IMR-90 (cell line): Measurements from ENCODE around the gene DCHS1. TPM values are rescaled to one million over a fixed set of nuclear protein-coding genes. Genes with fewer than 3 reads are reported as not detected.

Experiments used
- ATAC-seq: fragments of 200-7000 bp; cut with Tn5 transposase; 2 replicates; pipeline ENCODE4 v1.9.1; 2020; ENCODE audit warnings: low read depth, mild to moderate bottlenecking, moderate library complexity
- BruUV-seq: library from RNA; stranded (reverse); fragments of 400-500 nt; replicated peaks from 2 replicates; lab custom pipeline; 2021; lab: Mats Ljungman, UMichigan
- CTCF ChIA-PET: fragments of 300-600 bp; formaldehyde crosslinking; extraction: SDS; loops from one replicate; lab custom pipeline; 2021; ENCODE audit warnings: antibody characterized with exemption; lab: Yijun Ruan, JAX
- POLR2A ChIA-PET: fragments of 300-600 bp; sonication (Branson Sonifier 250); formaldehyde crosslinking; loops from one replicate; lab custom pipeline; 2022; ENCODE audit warnings: antibody characterized with exemption; ENCODE audit not compliant: unreplicated experiment; lab: Charles Lee
- DNase-seq: peaks from one replicate; pipeline ENCODE4 v3.0.0; 2013
- H2AFZ ChIP-seq: replicated peaks from 2 replicates; pipeline ENCODE3; 2013; ENCODE audit warnings: low read length, mild to moderate bottlenecking; ENCODE audit not compliant: poor library complexity
- H2AK5ac ChIP-seq: 2 replicates; pipeline ENCODE4 v1.6.1; 2013; ENCODE audit warnings: low read depth, low read length, inconsistent platforms
- H2AK9ac ChIP-seq: replicated peaks from 2 replicates; pipeline ENCODE3; 2013; ENCODE audit warnings: mild to moderate bottlenecking, low read depth, low read length, moderate library complexity; ENCODE audit not compliant: poor library complexity
- H2BK120ac ChIP-seq: 2 replicates; pipeline ENCODE4 v1.6.1; 2013; ENCODE audit warnings: low read depth, low read length, inconsistent platforms
- H2BK15ac ChIP-seq: 3 replicates; pipeline ENCODE4 v1.6.1; 2013; ENCODE audit warnings: low read depth, low read length, inconsistent platforms
- H2BK20ac ChIP-seq: 2 replicates; pipeline ENCODE4 v1.6.1; 2013; ENCODE audit warnings: low read depth, mild to moderate bottlenecking, inconsistent platforms, low read length, moderate library complexity
- H2BK5ac ChIP-seq: 2 replicates; pipeline ENCODE4 v1.6.1; 2013; ENCODE audit warnings: mild to moderate bottlenecking, low read depth, low read length, inconsistent platforms; ENCODE audit not compliant: poor library complexity, severe bottlenecking
- H3K14ac ChIP-seq: replicated peaks from 2 replicates; pipeline ENCODE4 v1.6.1; 2013; ENCODE audit warnings: low read depth, low read length, inconsistent platforms
- H3K18ac ChIP-seq: 2 replicates; pipeline ENCODE4 v1.6.1; 2013; ENCODE audit warnings: low read depth, low read length, control low read depth
- H3K23ac ChIP-seq: 2 replicates; pipeline ENCODE4 v1.6.1; 2013; ENCODE audit warnings: low read depth, low read length, inconsistent platforms
- H3K27ac ChIP-seq: 2 replicates; pipeline ENCODE4 v1.5.1; 2013; ENCODE audit warnings: mild to moderate bottlenecking, control low read depth, low read length; ENCODE audit not compliant: insufficient read depth
- H3K27me3 ChIP-seq: 2 replicates; pipeline ENCODE4 v1.6.1; 2013; ENCODE audit warnings: low read length; ENCODE audit not compliant: control insufficient read depth, insufficient read depth
- H3K36me3 ChIP-seq: 2 replicates; pipeline ENCODE4 v1.6.1; 2013; ENCODE audit warnings: low read length, mixed read lengths; ENCODE audit not compliant: control insufficient read depth, insufficient read depth
- H3K4ac ChIP-seq: 2 replicates; pipeline ENCODE4 v1.6.1; 2013; ENCODE audit warnings: low read depth, low read length, inconsistent platforms
- H3K4me1 ChIP-seq: 2 replicates; pipeline ENCODE4 v1.6.1; 2013; ENCODE audit warnings: low read length, mixed read lengths; ENCODE audit not compliant: control insufficient read depth, insufficient read depth
- H3K4me2 ChIP-seq: 2 replicates; pipeline ENCODE4 v1.6.1; 2013; ENCODE audit warnings: low read depth, mild to moderate bottlenecking, control low read depth, low read length, moderate library complexity
- H3K4me3 ChIP-seq: 2 replicates; pipeline ENCODE4 v1.5.1; 2013; ENCODE audit warnings: low read depth, mild to moderate bottlenecking, control low read depth, low read length, moderate library complexity; ENCODE audit not compliant: insufficient read depth
- H3K56ac ChIP-seq: 2 replicates; pipeline ENCODE4 v1.6.1; 2013; ENCODE audit warnings: low read length, inconsistent platforms; ENCODE audit not compliant: insufficient read depth; ENCODE audit errors: extremely low read depth
- H3K79me1 ChIP-seq, 2 experiments: 2 replicates each; pipeline ENCODE4 v1.6.1; 2013; ENCODE audit warnings: low read length in 2 of 2, inconsistent platforms in 1 of 2, low read depth in 1 of 2
- H3K9ac ChIP-seq: 2 replicates; pipeline ENCODE4 v1.6.1; 2013; ENCODE audit warnings: low read depth, low read length, control low read depth
- H3K9me1 ChIP-seq: 2 replicates; pipeline ENCODE4 v1.6.1; 2013; ENCODE audit warnings: low read length, inconsistent platforms; ENCODE audit not compliant: insufficient read depth
- H3K9me3 ChIP-seq: 2 replicates; pipeline ENCODE4 v1.6.1; 2013; ENCODE audit warnings: low read length; ENCODE audit not compliant: control insufficient read depth, insufficient read depth
- H4K20me1 ChIP-seq: 2 replicates; pipeline ENCODE4 v1.6.1; 2013; ENCODE audit warnings: low read length, inconsistent platforms; ENCODE audit not compliant: insufficient read depth
- H4K5ac ChIP-seq: 2 replicates; pipeline ENCODE4 v1.6.1; 2013; ENCODE audit warnings: mild to moderate bottlenecking, low read depth, low read length, control low read depth
- H4K8ac ChIP-seq, 2 experiments: 2 replicates each; pipeline ENCODE4 v1.6.1; 2013; ENCODE audit warnings: low read depth in 2 of 2, low read length in 2 of 2, control low read depth in 1 of 2, inconsistent platforms in 1 of 2
- H4K91ac ChIP-seq: 2 replicates; pipeline ENCODE4 v1.6.1; 2013; ENCODE audit warnings: low read depth, low read length, inconsistent platforms; ENCODE audit not compliant: insufficient read depth
- BHLHE40 ChIP-seq: fragments of 150-350 bp; IDR thresholded peaks from 2 replicates; pipeline ENCODE4 v1.6.1; 2016; ENCODE audit warnings: mild to moderate bottlenecking, low read depth, low read length
- CHD1 ChIP-seq: IDR thresholded peaks from 2 replicates; pipeline ENCODE4 v1.6.1; 2012; ENCODE audit warnings: low read depth, low read length, improper control_type of control experiment
- CTCF ChIP-seq: conservative IDR thresholded peaks from 2 replicates; pipeline ENCODE4 v1.5.1; 2012; ENCODE audit warnings: mild to moderate bottlenecking, low read depth, low read length, improper control_type of control experiment
- ELK1 ChIP-seq: fragments of 150-350 bp; IDR thresholded peaks from 2 replicates; pipeline ENCODE4 v1.6.1; 2016; ENCODE audit warnings: low read depth, mild to moderate bottlenecking, low read length, moderate library complexity, borderline replicate concordance
- MAFK ChIP-seq: IDR thresholded peaks from 2 replicates; pipeline ENCODE4 v1.6.1; 2012; ENCODE audit warnings: low read depth, low read length, improper control_type of control experiment
- MXI1 ChIP-seq: IDR thresholded peaks from 2 replicates; pipeline ENCODE4 v1.6.1; 2012; ENCODE audit warnings: low read depth, mild to moderate bottlenecking, low read length, moderate library complexity, borderline replicate concordance
- NFE2L2 ChIP-seq: fragments of 150-350 bp; IDR thresholded peaks from 2 replicates; pipeline ENCODE4 v1.6.1; 2016; ENCODE audit warnings: low read depth, mild to moderate bottlenecking, low read length
- POLR2A ChIP-seq: IDR thresholded peaks from 2 replicates; pipeline ENCODE4 v1.6.1; 2012; ENCODE audit warnings: mild to moderate bottlenecking, low read depth, low read length
- RAD21 ChIP-seq: IDR thresholded peaks from 2 replicates; pipeline ENCODE4 v1.6.1; 2012; ENCODE audit warnings: low read length, improper control_type of control experiment
- RCOR1 ChIP-seq: IDR thresholded peaks from 2 replicates; pipeline ENCODE4 v1.6.1; 2012; ENCODE audit warnings: mild to moderate bottlenecking, low read length, improper control_type of control experiment; ENCODE audit not compliant: insufficient replicate concordance
- RFX5 ChIP-seq: IDR thresholded peaks from 2 replicates; pipeline ENCODE4 v1.8.0; 2012; ENCODE audit warnings: low read depth, mild to moderate bottlenecking, low read length, moderate library complexity
- SMC3 ChIP-seq: fragments of 150-350 bp; IDR thresholded peaks from 2 replicates; pipeline ENCODE4 v1.6.1; 2016; ENCODE audit warnings: low read depth, mild to moderate bottlenecking, antibody characterized with exemption, low read length, moderate library complexity
- USF2 ChIP-seq: fragments of 150-350 bp; IDR thresholded peaks from 2 replicates; pipeline ENCODE4 v1.6.1; 2017; ENCODE audit warnings: mild to moderate bottlenecking, antibody characterized with exemption, low read length, low read depth
- WGBS, 2 experiments: methylation state at CpG; one replicate each; pipeline versions ENCODE4 v1.1.5 to v1.1.7; 2013; ENCODE audit warnings: missing lambda C conversion rate in 2 of 2; ENCODE audit not compliant: insufficient read length in 1 of 2; ENCODE audit errors: extremely low coverage in 2 of 2; 5-methylcytosine and 5-hydroxymethylcytosine counted together
- dilution Hi-C: fragments of 300-500 bp; cut with HindIII; formaldehyde crosslinking; loops from one replicate; pipeline ENCODE4 v1.14.3; 2018; ENCODE audit warnings: low sequenced_read_pairs; ENCODE audit not compliant: unreplicated experiment
- in situ Hi-C: fragments of 300-500 bp; cut with MboI; formaldehyde crosslinking; loops from 3 replicates; pipeline ENCODE4 v1.14.3; 2019; ENCODE audit warnings: low sequenced_read_pairs, inconsistent platforms, mixed read lengths
- intact Hi-C: fragments of 100-400 bp; cut with micrococcal nuclease; formaldehyde crosslinking; loops from 2 replicates; pipeline ENCODE4 v1.10.0; 2022
- polyA plus RNA-seq, 3 experiments: library from polyadenylated mRNA; depleted of rRNA; stranded (reverse); fragments of >200 nt; gene quantifications; 2 replicates each; pipeline ENCODE4 v1.2.3, GENCODE V29; 2012; ENCODE audit warnings: low replicate concordance in 1 of 3
- total RNA-seq: library from RNA; depleted of rRNA; stranded (reverse); fragments of >200 nt; gene quantifications from 2 replicates; pipeline ENCODE4 v1.2.3, GENCODE V29; 2012

Gene DCHS1
- total and polyA plus RNA-seq, 2 of the 4 experiments (the other 2 are of a cell fraction), result 1.4 to 3.3 TPM

DNA sequence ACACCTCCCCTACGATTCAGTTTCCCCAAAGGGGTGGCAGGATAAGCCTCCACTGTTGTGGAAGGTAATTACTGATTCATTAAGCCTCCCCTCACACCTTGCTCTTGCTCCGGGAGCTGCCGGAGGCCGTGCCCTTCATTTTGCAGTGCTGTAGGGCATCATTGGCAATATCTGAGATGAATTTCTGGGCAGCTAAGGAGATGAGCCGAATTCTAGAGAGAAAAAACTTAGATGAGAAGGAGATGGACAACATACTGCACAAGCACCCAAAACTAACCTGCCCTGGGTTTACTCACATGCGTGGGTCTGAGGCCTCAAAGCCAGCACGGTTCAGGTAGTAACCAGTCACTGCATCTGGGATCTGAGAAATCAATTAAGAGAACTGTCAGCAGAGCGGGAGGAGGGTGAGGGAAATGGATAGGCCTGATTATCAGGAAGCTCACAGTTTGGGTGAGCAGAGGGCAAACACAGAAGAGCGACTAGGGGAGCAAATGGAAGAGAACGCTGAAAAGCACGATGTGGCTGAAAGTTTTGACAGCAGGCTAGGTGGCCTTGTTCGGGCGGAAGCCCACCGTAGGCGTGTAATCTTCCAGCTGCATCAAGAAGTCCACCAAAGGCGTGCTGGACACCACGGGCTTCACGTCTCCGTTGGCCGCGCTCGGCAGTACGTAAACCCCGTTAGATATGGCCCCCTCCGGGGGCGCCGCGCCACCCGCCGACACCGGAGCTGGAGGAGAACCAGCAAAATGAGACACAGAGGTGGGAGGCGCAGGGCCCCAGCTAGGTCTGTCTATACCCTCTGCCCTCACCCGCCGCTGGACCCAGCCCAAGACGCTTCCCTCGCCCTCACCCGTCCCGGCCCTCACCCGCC lies 44.3 kb downstream of the DCHS1 start:
- BruUV-seq, result no TSS peak
- peaks cover 31% of the 10 kb centered on the region for H3K4me1 ChIP-seq
- H4K5ac ChIP-seq, result peak overlapping the region; percentile 27
- TF ChIP-seq RCOR1 (no peak), BHLHE40 (no peak), RAD21 (no peak), SMC3 (no peak), CHD1 (no peak), NFE2L2 (no peak), CTCF (no peak), USF2 (no peak), MAFK (no peak), ELK1 (no peak), MXI1 (0 out of 2 replicates have a peak, but pooled peaks have one; percentile 10), RFX5 (no peak), POLR2A (no peak)

More for the DNA sequence above, 44.3 kb downstream of the DCHS1 start:
- Histone ChIP-seq H4K8ac (peak overlapping the region; percentile 19 to 52), H3K9me3 (no peaks in the 10 kb centered on the region), H2BK120ac (peak overlapping the region; percentile 9), H2BK20ac (no peak overlapping the region), H2BK15ac (no peak overlapping the region), H3K9ac (peak overlapping the region; percentile 96), H4K20me1 (peaks cover 8% of the 10 kb centered on the region), H3K14ac (peak overlapping the region; percentile 92), H3K27me3 (no peaks in the 10 kb centered on the region), H4K91ac (peak overlapping the region; percentile 16), H3K79me1 (peaks cover 31 to 79% of the 10 kb centered on the region in 2 experiments), H3K4me2 (peak overlapping the region; percentile 96), H3K23ac (peak overlapping the region; percentile 92), H2AFZ (peak overlapping the region; percentile 95), H2AK9ac (peak overlapping the region; percentile 91), H2BK5ac (peak overlapping the region; percentile 72), H3K9me1 (peaks cover 39% of the 10 kb centered on the region), H3K27ac (peak overlapping the region; percentile 84), H2AK5ac (peak overlapping the region; percentile 84), H3K56ac (peak overlapping the region; percentile 84), H3K36me3 (peaks cover 61% of the 10 kb centered on the region), H3K4ac (peak overlapping the region; percentile 85), H3K18ac (no peak overlapping the region; the same call in 1 of the 2 replicates), H3K4me3 (peak overlapping the region; percentile 67)
- intact Hi-C loops, result no loop called here
- ChIA-PET POLR2A (interaction anchor here (0.8 to 0.9 kb wide), 2 partner anchors 10 to 16 kb away, joined by 3 to 4 read pairs; no protein-coding TSS in a partner anchor), CTCF (no interaction called here)
- dilution Hi-C loops, result no loop called here
- peak; percentile 21 for DNase-seq
- peak; percentile 9 for ATAC-seq
- WGBS, 2 experiments, result 3% methylated on average over 27 of the region's 39 CpGs; no CpG with 5 or more reads in 1 of the 2 experiments
- in situ Hi-C loops, result no loop called here
